Prostate gland (tissue), 2 donors: ENCODE results near the gene PDZD4.

Experiments used
- POLR2A ChIP-seq: fragments of 450-650 bp; IDR thresholded peaks from one replicate; pipeline ENCODE4 v1.6.1; 2016; ENCODE audit warnings: antibody characterized with exemption, mild to moderate bottlenecking
- POLR2AphosphoS5 ChIP-seq: sonication (generic); formaldehyde crosslinking; IDR thresholded peaks from one replicate; pipeline ENCODE4 v1.6.1; 2017; ENCODE audit warnings: antibody characterized with exemption
- TF ChIP-seq, protein P1 (sequence below), 4 experiments: fragments of 200-600 bp in 2 of 4; fragments of 450-650 bp in 2 of 4; sonication (generic) in 2 of 4; IDR thresholded peaks; 1 replicate in 3 of 4; 2 replicates in 1 of 4; pipeline ENCODE4 v1.5.1; 2016 to 2019; ENCODE audit warnings: antibody characterized with exemption in 4 of 4, mild to moderate bottlenecking in 2 of 4, moderate library complexity in 2 of 4

DNA sequence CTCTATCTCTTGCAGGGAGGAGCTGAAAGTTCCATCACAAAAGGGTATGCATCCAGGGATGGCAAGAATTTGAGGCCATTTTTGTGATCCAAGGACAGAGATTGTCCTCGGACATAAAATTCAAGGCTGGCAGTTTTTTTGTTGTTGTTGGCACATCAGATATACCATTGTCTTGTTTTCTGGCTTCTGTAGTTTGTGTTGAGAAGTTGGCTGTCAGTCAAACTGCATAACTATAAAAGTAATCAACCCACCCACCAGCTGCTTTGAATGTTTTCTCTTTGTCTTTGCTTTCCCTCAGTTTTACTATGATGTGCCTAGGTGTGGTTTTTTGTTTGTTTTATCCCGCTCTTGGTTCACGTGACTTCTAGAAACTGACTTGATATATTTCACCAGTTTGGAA lies 21.6 kb upstream of the PDZD4 start:
- TF ChIP-seq, protein P1, sequence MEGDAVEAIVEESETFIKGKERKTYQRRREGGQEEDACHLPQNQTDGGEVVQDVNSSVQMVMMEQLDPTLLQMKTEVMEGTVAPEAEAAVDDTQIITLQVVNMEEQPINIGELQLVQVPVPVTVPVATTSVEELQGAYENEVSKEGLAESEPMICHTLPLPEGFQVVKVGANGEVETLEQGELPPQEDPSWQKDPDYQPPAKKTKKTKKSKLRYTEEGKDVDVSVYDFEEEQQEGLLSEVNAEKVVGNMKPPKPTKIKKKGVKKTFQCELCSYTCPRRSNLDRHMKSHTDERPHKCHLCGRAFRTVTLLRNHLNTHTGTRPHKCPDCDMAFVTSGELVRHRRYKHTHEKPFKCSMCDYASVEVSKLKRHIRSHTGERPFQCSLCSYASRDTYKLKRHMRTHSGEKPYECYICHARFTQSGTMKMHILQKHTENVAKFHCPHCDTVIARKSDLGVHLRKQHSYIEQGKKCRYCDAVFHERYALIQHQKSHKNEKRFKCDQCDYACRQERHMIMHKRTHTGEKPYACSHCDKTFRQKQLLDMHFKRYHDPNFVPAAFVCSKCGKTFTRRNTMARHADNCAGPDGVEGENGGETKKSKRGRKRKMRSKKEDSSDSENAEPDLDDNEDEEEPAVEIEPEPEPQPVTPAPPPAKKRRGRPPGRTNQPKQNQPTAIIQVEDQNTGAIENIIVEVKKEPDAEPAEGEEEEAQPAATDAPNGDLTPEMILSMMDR (IDR thresholded peaks at IDR 0.05), result no peak
- no peak for TF ChIP-seq POLR2A
- TF ChIP-seq POLR2AphosphoS5, result no peak
